Measurements from ENCODE around the gene CTXND1. TPM values are rescaled to one million over a fixed set of nuclear protein-coding genes. Genes with fewer than 3 reads are reported as not detected.

The CTXND1 gene
- total RNA-seq (2016; rRNA removed; fragmentation: Illumina TruSeq; extraction: Trizol) (2.1 and 2.5 TPM in 2 replicates), polyA plus RNA-seq (2011; rRNA removed) (0.91 and 1.2 TPM in 2 replicates), polyA minus RNA-seq (2011; rRNA and poly(A)+ RNA removed; ENCODE audit: low replicate concordance) (1.6 TPM in 1 of 2 replicates, not detected in the other), Bru-seq, nascent RNA (percentile 70 among the genes with signal in this experiment), BruChase-seq, experiment 1, labeled RNA remaining after a 6-hour chase (percentile 62 among the genes with signal in this experiment), BruChase-seq, experiment 2, labeled RNA remaining after a 2-hour chase (percentile 66 among the genes with signal in this experiment)
- total RNA-seq (2016; cell fraction: cytosol; rRNA removed; fragmentation: Illumina TruSeq; extraction: Trizol; ENCODE audit: low read depth): 4.1 TPM in 2 replicates
- total RNA-seq (2016; cell fraction: insoluble cytoplasmic fraction; rRNA removed; fragmentation: Illumina TruSeq; extraction: Trizol): 1.9 and 2.3 TPM in 2 replicates
- total RNA-seq (2016; cell fraction: membrane; rRNA removed; fragmentation: Illumina TruSeq; extraction: Trizol): 6.4 TPM in 2 replicates
- total RNA-seq (2016; cell fraction: nucleus; rRNA removed; fragmentation: Illumina TruSeq; extraction: Trizol): 1.4 and 1.7 TPM in 2 replicates
- 0.81 and 1.0 TPM in 2 replicates for polyA plus RNA-seq (2011; cell fraction: cytosol; rRNA removed)
- polyA plus RNA-seq (2011; cell fraction: nucleus; rRNA removed): 0.52 and 0.61 TPM in 2 replicates
- polyA plus RNA-seq (2012): 0.36 and 0.52 TPM in 2 replicates
- 5.6 and 6.2 TPM in 2 replicates for polyA plus RNA-seq (2016; cell fraction: cytosol; fragmentation: Illumina TruSeq; extraction: Trizol; ENCODE audit: low read depth)
- polyA plus RNA-seq (2016; cell fraction: insoluble cytoplasmic fraction; fragmentation: Illumina TruSeq; extraction: Trizol; ENCODE audit: low read depth): 3.3 and 4.1 TPM in 2 replicates
- 8.7 and 9.1 TPM in 2 replicates for polyA plus RNA-seq (2016; cell fraction: membrane; fragmentation: Illumina TruSeq; extraction: Trizol; ENCODE audit: low read depth)
- polyA plus RNA-seq (2016; cell fraction: nucleus; fragmentation: Illumina TruSeq; extraction: Trizol; ENCODE audit: insufficient read depth, low read depth): 3.4 and 3.5 TPM in 2 replicates
- 0.79 and 1.1 TPM in 2 replicates for polyA minus RNA-seq (2011; cell fraction: cytosol; rRNA and poly(A)+ RNA removed)
- 0.75 and 1.2 TPM in 2 replicates for polyA minus RNA-seq (2011; cell fraction: nucleus; rRNA and poly(A)+ RNA removed)
- long read RNA-seq, experiment 1, full-length matches to known transcripts: 1 of 3 reads
- long read RNA-seq, experiment 1, partial matches to known transcripts: 0 of 3 reads
- long read RNA-seq, experiment 1, other reads (novel, unspliced or antisense): 2 of 3 reads
- long read RNA-seq, experiment 2, full-length matches to known transcripts: 9 of 13 reads
- long read RNA-seq, experiment 2, partial matches to known transcripts: 0 of 13 reads
- long read RNA-seq, experiment 2, other reads (novel, unspliced or antisense): 4 of 13 reads

- no peaks in the 10 kb centered on the region for H3K9me3 ChIP-seq (ENCODE audit: low read length)
- no peaks in the 10 kb centered on the region for H4K20me1 ChIP-seq (ENCODE audit: insufficient read depth, low read length)
- in situ Hi-C loops (cut with HindIII; ENCODE audit: extremely low pct_ligation_motif_present, low pct_unique_long_range_greater_than_20kb) (no loop called here), intact Hi-C loops (cut with micrococcal nuclease; ENCODE audit: unreplicated experiment) (no loop called here)
- H3K27ac ChIP-seq (ENCODE audit: extremely low read length, insufficient read depth, low read length): no peak within 1 kb of the TSS
- ChIA-PET CTCF (ENCODE audit: low intra/inter-chr PET ratio, low total read pairs) (no interaction called here), POLR2A (no interaction called here)
- TF ChIP-seq ZNF710 (CRISPR knock-in tag; IDR thresholded peaks at IDR 0.05; ENCODE audit: borderline replicate concordance): no peak
- no peak for TF ChIP-seq SNAPC2 (CRISPR knock-in tag; IDR thresholded peaks at IDR 0.05)
- peak; percentile 76 for TF ChIP-seq RBFOX2 (IDR thresholded peaks at IDR 0.05; ENCODE audit: low read depth, low read length)
- TF ChIP-seq POLR2G (IDR thresholded peaks at IDR 0.05; ENCODE audit: low read depth, low read length): peak; percentile 65
- TF ChIP-seq PATZ1 (CRISPR knock-in tag; IDR thresholded peaks at IDR 0.05): peak; percentile 30; the same call in 1 of the 2 replicates
- TF ChIP-seq ZNF367 (CRISPR knock-in tag; IDR thresholded peaks at IDR 0.05; ENCODE audit: borderline replicate concordance): no peak
- peak; percentile 42; the same call in 1 of the 2 replicates for TF ChIP-seq BCL6 (CRISPR knock-in tag; IDR thresholded peaks at IDR 0.05)
- H3K27me3 ChIP-seq (ENCODE audit: control insufficient read depth in 1 of 2, insufficient read depth in 2 of 2, low read length in 2 of 2): peaks cover 4 to 28% of the 10 kb centered on the region in 2 experiments; a peak in 3 of 5 replicates
- H2AFZ ChIP-seq (ENCODE audit: low read length): no peak within 1 kb of the TSS
- H3K79me2 ChIP-seq (ENCODE audit: insufficient read depth, low read length): no peaks in the 10 kb centered on the region
- peak within 1 kb of the TSS; percentile 60 for H3K9ac ChIP-seq (ENCODE audit: insufficient read depth, low read depth, low read length)
- 0% methylated on average over 4 of the region's 24 CpGs for WGBS (ENCODE audit: low lambda C conversion rate)
- FAIRE-seq (no peak), DNase-seq (ENCODE audit: low spot score) (no peak), ATAC-seq (peak; percentile 41; the same call in 1 of the 3 replicates)
- H3K4me1 ChIP-seq (ENCODE audit: insufficient read depth, low read length): peaks cover 49% of the 10 kb centered on the region
- H3K4me3 ChIP-seq (replicated peaks in 1 of 3; ENCODE audit: insufficient read depth in 1 of 3, low read depth in 2 of 3, low read length in 3 of 3): peak within 1 kb of the TSS; percentile 48 to 73 (median 62)
- no TSS peak for BruUV-seq (replicated peaks)
- no peaks in the 10 kb centered on the region for H3K36me3 ChIP-seq (replicated peaks in 1 of 2; ENCODE audit: control insufficient read depth in 1 of 2, insufficient read depth in 2 of 2, low read length in 2 of 2)
- H3K4me2 ChIP-seq (ENCODE audit: low read depth, low read length): peak within 1 kb of the TSS; percentile 73
Observed at GRCh38 chr15:80252121-80252518, at the start of gene CTXND1. Gene CTXND1, minus strand, starts transcription at chr15:80252213. Its CDS starts 50,264 bp downstream, at chr15:80201949.

Measured in HepG2 (cell line).